GM21360 (cell line): Measurements from ENCODE around the gene NRP1.

Experiments used
- ATAC-seq: cut with Tn5 transposase; IDR thresholded peaks from one replicate; pipeline ENCODE4 v1.9.1; 2021; ENCODE audit warnings: mild to moderate bottlenecking, moderate library complexity; ENCODE audit not compliant: unreplicated experiment

NRP1 gene

DNA sequence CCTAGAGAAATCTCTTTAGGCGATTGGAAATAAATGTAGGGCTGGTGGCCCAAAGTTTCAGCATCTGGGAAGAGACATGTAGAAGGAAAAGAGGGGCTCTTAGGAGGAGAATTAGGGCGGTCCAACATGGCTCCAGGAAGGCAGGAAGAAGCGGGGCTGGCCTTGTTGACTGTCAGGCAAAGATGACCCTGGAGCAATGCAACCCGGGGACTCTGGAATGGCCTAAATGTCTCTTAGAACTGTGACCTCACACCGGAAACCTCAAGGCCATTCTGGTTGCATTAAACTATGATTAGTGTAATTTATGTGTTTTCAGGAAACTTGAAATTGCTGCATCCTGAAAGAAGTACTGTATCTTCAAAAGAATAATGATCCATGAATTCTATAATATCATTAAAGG lies 66.8 kb downstream of the NRP1 start:
- ATAC-seq, result no peak

DNA sequence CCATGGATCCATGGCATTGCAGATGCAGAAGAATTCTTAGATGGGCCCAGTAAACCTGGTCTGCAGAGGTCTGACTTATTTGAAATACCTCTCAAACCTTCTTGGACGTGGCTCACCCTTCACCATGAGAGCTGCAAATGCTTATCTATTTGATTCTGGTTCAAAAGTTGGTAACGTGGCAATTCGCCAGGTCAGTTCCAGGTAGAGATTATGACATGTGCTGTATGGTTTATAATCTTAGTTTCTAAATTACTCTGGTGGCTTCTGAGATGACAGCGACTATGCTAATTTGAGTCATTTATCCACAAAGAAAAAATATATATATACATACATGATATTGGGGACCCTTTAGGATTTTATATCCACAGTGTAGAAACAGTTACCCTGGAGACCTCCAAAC lies 68.8 kb downstream of the NRP1 start:
- no peak for ATAC-seq

DNA sequence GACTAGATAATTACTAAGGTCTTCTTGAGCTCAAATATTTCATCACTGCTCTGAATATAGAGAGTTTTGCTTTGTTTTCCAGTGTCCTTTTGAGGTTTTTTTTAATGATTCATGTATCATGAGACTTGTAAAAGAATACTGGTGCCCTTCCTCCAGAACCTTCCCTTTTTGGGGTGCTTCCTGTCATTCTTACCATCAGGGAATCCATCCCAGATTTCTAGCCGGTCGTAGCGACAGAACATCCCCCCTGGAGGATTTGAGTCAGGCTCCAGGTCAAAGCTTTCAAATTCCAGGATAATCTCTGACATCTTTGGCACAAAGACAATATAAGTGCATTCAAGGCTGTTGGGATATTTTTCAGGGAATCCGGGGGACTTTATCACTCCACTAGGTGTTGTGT lies 71.0 kb downstream of the NRP1 start:
- no peak for ATAC-seq

DNA sequence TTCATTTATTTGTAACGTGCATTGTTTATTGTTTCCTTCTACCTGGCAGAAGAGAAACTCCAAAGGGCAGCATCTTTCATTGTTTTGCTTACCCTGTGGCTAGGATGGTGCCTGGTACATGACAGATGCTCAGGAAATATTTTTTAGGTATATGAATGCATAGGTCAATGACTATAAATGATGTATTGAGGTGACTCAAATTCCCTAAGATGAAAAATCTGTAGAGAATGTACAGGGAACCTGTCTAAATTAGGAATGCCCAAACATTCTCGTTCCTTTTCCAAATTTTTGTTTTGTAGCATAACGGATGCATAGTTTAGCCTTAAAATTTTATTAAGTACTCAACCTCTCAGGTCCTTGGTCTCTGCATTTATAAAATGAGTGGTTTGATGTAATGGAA lies 71.6 kb downstream of the NRP1 start:
- ATAC-seq, result no peak

DNA sequence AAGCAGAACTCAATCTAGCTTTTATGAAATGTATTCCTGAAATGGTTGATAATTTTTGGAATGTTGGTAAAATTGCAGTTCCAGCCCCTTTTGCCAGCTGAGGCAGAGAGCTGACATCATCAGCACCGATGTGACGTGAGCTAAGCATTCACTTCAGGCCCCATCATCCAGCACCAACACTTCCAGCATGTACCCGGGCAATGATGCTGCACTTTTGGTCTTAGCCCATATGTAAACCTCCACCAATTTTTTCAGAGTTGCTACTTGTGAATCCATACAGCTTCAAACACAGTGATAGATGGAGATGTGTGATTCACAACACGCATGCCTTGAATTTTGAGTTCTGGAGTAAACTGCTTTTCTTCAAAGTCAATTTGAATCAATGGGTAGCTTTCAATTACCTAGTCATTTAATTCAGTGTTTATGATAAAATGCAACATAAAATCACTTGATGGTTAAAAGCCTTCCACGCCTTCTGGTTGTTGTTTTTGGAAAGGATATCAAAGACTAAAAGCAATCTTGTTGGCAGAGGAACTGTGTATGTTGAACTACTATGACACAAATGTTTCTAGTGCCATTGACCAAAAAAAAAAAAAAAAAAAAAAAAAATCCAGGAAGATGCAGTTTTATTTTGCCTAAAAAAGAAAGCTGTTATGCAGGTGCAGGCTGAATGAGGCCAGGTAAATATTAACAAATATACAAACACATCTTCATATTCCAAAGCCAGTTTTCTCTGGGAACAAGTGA lies 73.9 kb downstream of the NRP1 start:
- no peak for ATAC-seq

DNA sequence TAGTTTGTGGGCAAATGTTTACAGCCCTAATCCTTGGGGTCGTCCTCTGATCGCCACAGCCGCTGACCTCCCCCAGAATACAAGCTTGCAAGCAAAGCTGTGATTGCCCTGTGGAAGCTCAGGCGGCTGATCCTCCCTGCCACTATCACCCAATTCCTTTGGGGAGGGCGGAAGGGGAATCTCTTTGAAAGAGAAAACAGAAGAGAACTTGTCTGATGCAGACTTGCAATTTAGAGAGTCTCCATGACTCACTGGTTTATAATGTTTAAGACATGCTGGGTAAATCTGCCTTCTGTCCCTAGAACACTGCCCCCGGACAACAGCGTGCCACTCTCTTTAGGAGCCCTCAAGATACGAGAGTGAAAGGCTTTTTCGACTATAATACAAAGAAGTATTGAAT lies 75.5 kb downstream of the NRP1 start:
- ATAC-seq, result no peak

DNA sequence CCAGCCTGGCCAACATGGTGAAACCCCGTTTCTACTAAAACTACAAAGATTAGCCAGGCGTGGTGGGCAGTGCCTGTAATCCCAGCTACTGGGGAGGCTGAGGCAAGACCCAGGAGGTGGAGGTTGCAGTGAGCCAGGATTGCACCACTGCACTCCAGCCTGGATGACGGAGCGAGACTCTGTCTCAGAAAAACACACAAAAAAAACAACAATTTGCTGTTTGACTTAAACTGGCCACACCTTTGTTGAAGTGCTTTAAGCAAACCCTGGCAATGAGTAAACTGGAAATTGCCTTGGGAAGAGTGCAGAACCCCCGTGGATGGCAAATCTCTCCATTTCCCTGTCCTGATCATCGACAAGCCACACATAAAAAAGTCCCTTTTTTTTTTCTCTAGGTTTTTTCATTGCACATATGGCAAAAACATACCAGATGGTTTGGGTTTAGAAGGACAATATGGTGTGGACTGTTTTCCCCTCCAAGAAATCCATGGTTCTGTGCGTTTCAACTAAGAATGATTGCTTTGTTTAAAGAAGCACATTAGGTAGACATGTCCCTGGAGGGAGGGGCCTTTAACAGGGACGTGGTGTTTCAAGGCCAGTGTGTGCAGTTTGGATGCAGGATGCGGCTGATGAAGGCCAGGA lies 76.9 kb downstream of the NRP1 start:
- ATAC-seq, result no peak

DNA sequence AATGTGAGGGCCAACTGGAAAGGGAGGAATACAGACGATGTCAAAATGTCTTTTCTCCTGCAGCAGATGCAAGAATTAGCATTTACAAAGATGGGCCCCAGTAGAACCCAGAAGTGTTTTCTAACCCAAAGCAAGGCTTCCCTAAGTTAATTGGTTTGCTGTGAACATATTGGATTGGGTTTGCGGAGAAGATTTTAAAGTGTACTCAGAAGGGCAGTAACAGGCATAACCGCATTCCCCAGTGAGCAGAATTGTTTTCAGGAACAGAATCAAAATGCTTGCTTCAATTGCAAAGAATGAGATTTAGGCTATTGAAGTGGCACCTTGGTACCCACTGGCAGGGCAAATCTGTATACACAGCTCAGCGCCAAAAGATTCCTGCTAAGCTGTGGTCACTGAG lies 78.0 kb downstream of the NRP1 start:
- no peak for ATAC-seq

DNA sequence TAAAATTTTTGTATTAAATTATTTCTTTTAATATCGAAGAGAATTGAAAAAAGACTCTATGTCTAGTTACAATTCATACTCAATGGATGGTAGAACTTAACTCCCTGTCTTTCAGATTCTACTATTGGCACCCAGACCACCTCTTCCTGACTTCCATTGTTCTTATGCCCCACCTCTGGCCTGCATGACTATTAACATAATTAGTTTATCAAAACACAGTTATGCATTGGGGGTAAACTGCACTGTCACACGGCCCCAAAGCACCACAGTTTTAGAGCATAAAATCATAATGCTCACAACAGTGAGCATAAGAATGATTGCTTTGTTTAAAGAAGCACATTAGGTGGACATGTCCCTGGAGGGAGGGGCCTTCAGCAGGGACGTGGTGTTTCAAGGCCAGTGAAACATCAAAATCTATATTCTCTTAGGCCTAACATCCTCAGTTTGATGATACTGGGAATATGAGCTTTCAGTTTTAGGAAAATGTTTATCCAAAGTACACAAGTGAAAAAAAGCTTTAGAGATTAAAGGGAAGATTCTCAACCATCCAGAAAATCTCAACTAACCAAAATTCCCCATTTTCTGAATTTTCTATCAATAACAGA lies 79.8 kb downstream of the NRP1 start:
- no peak for ATAC-seq

DNA sequence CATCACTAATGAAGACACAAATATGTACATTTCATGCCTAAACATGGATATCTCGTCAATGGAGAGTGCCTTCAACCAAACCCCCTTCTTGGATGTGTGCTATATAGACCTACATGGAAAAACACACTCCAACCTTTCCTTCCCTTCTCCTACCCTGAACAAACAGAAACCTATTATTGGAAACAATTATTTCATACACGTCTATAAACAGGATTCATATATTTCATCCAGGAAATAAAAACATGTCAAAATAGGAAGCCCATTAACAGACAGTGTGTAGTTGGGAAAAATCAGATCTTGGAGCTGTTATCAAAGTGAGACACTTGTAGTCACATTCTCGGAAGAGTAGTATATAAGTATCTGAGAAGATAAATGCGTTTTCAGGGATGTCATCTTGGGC lies 81.1 kb downstream of the NRP1 start:
- ATAC-seq, result no peak

DNA sequence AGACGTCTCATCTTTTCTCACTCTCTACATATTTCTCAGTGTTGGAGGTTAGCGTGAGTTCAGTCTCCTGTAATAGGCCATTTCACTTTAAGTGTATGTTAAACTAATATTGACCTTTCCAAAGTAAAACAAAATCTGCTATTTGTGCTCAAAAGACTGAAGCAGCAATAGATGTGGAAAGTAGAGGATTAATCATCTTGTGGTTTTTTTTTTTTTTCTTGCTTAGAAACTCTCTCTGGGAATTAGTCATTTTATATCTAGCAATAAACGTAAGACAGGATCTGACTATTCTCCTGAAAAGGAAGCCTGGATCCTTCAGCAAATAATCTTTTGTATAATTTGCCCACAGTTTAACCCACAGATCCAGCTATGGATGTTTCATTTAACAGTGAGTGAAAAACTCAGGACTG lies 81.7 kb downstream of the NRP1 start:
- ATAC-seq, result no peak

DNA sequence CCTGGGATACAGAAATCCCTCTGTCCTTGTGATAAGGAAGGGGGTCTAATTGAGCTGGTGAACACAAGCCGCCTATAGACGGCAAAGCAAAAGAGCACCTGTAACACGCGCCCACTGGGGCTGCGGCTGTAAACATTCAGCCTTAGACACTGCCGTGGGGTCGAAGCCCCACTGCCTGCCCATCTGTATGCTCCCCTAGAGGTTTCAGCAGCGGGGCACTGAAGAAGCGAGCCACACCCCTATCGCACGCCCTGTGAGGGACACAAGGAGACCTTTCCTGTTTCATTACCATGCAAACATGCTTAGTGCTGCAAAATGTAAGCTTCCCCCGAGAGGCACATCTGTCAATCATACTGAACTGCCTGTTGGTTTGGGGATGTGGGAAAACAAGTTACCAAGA lies 82.1 kb downstream of the NRP1 start:
- ATAC-seq, result no peak

DNA sequence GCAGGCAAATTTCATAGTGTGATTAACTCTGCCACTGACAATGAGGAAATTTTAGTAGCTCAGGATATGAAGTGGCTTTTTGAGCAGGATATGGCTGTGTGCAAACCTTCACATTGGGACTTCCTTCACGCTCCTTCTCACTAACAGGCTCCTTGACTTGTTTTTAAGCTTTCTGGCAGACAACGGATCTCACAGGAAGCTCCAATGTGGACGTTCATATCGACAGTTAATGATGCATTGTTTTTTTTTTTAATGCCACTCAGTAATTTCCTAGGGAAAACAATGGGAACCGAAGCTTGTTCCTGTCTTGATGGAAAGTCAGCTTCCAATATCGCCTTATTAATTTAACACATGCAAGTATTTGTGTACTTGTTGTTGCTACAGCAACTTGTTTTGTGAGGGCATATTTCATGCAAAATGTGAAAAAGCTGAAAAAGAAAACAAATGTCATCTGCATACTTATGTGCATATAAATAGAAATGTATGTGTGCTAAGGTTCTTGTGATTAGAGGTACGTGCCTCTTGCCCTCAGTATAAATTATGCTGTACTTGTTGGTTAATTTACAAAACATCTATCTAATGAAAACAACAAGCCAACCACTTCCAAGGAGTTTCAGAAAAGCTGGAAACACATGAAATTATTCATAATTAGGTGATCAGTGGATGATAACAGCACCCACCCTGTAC lies 84.7 kb downstream of the NRP1 start:
- ATAC-seq, result no peak

DNA sequence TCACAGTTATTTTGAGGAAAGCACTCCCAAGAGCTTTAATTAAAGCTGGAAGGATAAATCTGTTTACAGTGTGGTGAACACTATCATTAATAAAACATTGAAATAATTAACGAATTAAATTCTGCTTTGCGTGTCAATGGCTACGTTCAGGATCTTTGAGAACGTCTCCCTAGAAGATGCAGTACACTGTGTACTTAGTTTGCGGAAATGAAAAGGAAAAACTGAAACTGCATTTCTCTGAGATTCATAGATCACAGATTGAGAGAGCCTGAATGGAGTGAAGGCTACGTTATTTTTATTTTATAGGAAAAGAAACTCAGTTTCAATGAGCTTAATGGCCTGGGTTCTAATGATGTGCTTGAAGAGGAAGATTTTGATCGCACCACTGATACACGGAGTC lies 85.3 kb downstream of the NRP1 start:
- ATAC-seq, result no peak

DNA sequence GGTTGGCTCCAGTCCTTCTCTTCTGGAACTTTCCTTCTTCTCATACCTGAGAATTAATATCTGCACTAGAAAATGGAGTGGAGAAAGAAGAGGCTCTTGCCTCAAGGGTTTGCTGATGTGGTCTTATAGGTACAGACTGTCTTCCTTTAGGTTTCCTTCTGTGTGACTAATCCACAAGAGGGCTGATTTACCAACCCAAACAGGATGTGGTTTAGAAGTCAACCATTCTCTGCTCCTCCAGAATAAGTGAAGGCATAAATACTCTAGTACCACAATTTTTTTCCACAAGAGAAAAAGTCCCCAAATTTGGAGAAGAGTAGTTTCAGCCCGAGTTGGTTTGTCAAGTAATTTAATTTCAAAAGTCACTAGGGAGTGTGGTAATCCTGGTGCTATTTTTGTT lies 85.8 kb downstream of the NRP1 start:
- ATAC-seq, result peak; percentile 78

DNA sequence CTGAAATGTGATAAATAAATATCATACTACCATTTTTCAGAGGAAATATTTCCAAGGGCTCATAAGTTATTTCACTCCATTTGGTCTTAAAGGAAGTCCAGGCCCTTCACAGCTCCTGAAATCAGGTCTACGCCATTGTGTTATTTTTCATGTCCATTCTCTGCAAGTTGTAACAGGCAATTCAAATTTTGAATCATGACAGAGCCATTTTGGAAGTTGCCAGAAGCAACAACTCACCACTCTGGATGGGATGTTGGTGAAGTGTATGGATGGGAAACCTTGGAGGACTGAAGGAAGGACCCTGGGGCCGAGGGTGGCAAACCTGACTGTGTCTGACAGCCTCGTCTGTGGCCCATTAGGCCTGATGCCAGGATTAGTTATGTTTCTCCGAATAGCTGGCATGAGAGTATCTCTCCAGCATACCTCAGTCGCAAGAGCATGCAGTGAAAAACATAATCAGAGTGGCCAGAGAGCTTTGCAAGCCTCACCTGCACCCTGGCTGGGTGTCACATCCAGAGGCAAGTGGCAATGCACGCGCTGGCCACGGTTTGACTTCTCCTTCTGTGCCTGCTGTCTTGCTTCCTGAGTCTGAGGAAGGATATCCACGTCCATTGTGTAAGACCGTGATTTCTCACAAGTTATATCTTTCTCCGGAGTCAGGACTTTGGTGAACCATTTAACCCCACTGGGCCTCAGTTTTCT lies 87.1 kb downstream of the NRP1 start:
- ATAC-seq, result no peak

DNA sequence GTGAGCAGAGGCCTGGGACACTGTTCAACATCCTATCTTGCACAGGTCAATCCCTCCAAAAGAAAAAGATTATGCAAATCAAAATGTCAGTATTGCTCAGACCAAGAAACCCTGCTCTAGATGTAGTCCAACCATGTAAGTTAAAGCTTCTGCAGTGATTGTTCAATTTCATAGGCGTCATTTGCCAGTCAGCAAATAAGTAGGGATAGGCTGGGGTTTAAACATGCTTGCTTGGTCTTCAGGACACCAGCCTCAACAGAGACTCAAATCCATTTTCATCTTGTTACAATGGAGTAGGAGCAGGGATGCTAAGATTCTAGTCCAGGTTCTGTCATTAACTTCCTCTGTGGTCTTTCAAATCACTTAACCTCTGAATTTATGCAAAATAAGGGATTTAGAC lies 89.1 kb downstream of the NRP1 start:
- no peak for ATAC-seq

DNA sequence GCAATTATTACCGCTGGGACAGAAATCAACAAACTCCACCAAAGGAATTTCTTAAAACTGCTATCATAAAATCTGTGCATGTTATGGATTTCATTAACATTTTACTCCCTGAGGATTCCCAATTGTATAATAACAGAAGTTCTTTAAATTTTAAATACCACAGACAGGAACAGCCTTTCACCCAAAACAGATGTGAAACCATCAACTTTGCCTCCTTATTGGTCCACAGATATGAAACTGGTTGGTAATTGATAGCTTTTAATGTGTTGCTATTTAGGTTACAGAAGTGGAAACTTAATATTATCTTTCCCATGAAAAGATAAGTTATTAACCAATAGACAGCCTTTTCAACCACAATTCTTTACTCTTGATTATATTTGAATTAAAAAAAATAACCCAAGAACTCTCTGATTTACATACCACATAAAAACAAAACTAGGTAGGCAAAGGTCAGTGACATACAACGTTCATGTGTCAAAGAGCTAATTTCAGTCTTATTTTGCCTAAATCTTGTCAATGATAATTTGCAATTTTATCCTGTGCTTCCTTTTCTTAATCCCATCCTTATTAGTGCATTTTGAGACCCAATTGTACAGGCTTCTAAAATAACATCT lies 90.0 kb downstream of the NRP1 start:
- no peak for ATAC-seq

DNA sequence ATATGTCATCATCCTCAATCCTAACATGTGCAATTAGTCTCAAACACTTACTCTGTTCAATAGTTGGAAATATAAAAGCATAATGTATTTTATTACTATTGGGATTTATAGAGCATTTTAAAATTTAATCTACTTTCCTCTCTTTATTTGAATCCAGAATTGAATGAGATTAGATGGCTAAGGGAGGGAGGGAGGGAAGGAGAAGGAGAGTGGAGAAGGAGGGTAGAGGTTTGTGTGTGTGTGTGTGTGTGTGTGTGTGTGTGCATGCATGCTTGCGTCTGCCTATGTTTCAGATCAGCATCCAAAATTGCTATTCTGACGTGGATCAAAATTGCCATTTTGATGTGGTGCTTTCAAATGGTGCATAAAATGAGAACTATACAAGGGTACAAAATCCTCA lies 90.8 kb downstream of the NRP1 start:
- ATAC-seq, result no peak

DNA sequence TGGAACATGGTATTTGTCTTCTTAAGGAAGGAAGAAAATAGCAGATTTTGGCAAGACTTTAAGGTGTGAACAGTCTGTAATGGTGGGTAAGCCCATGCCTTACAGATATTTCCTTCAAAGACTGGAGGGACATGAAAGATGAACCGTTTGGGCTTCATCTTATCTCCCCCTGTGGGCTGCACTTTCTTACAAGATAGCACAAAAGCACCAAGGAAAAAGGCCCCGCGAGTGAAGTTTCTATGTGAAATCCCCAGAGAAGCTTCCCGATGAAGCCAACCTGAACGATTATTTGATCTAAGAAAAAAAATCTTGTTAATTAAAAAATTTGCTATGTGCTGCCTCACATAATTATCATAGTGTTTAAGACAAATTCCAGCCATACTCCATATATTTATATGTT lies 91.5 kb downstream of the NRP1 start:
- no peak for ATAC-seq

DNA sequence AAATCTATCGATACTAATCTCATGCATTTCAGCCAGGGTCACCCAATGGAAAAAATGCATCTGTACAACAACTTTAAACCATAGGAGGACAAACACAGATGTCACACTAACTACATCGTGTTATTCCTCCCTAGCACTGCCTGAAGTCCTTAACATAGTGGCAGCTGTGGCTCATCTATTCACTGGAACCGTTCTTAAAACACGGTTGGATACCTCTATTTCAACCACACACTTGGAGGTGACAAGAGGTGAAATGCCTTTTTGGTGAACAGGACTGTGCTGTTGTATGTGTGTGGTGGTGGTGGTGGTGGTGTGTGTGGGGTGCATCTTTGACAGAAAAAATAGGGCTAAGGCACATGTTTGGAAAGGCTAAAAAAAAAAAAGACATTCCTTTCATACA lies 93.1 kb downstream of the NRP1 start:
- no peak for ATAC-seq
